Measurements from ENCODE around the gene PRRT4.

Gene PRRT4

GRCh38 chr7:128310499-128310898 is 51.0 kb downstream of the PRRT4 start:
- Histone ChIP-seq H3K9me2 (replicated peaks; ENCODE audit: insufficient read depth, low read length) (no peaks in the 10 kb centered on the region), H3F3A (ENCODE audit: insufficient read depth, low read length) (no peaks in the 10 kb centered on the region), H3K4me1 (ENCODE audit: low read length) (no peaks in the 10 kb centered on the region), H3K27me3 (replicated peaks; ENCODE audit: insufficient read depth, low read length) (no peaks in the 10 kb centered on the region), H4K20me1 (ENCODE audit: insufficient read depth, low read length) (no peaks in the 10 kb centered on the region), H2AFZ (ENCODE audit: low read length) (no peak overlapping the region), H3K36me3 (replicated peaks; ENCODE audit: insufficient read depth, low read length) (peaks cover 14% of the 10 kb centered on the region; the same call in 1 of the 2 replicates), H3K27ac (ENCODE audit: low read length) (no peak overlapping the region), H3K9me3 (replicated peaks; ENCODE audit: insufficient read depth, low read length) (no peaks in the 10 kb centered on the region), H3K79me2 (ENCODE audit: low read length) (no peaks in the 10 kb centered on the region), H3K4me2 (ENCODE audit: low read depth, low read length) (no peak overlapping the region), H3K9ac (ENCODE audit: low read length) (no peak overlapping the region), H3K4me3 (ENCODE audit: low read length) (no peak overlapping the region)
- TF ChIP-seq EZH2phosphoT487 (IDR thresholded peaks at IDR 0.05; ENCODE audit: low read length) (no peak), CTCF (IDR thresholded peaks at IDR 0.05; ENCODE audit: low read length) (no peak), EZH2 (optimal IDR thresholded peaks at IDR 0.05; ENCODE audit: low read depth, low read length) (no peak)
- DNase-seq = no peak

- Histone ChIP-seq H3K9me2 (replicated peaks; ENCODE audit: insufficient read depth, low read length) (no peaks in the 10 kb centered on the region), H3K9ac (ENCODE audit: low read length) (no peak overlapping the region), H4K20me1 (ENCODE audit: insufficient read depth, low read length) (no peaks in the 10 kb centered on the region), H3K4me2 (ENCODE audit: low read depth, low read length) (no peak overlapping the region), H3K4me1 (ENCODE audit: low read length) (no peaks in the 10 kb centered on the region), H3F3A (ENCODE audit: insufficient read depth, low read length) (no peaks in the 10 kb centered on the region), H3K27me3 (replicated peaks; ENCODE audit: insufficient read depth, low read length) (no peaks in the 10 kb centered on the region), H3K79me2 (ENCODE audit: low read length) (no peaks in the 10 kb centered on the region), H2AFZ (ENCODE audit: low read length) (no peak overlapping the region), H3K36me3 (replicated peaks; ENCODE audit: insufficient read depth, low read length) (peaks cover 11% of the 10 kb centered on the region; the same call in 1 of the 2 replicates), H3K9me3 (replicated peaks; ENCODE audit: insufficient read depth, low read length) (no peaks in the 10 kb centered on the region), H3K4me3 (ENCODE audit: low read length) (no peak overlapping the region), H3K27ac (ENCODE audit: low read length) (no peak overlapping the region)
- TF ChIP-seq CTCF (IDR thresholded peaks at IDR 0.05; ENCODE audit: low read length) (no peak), EZH2phosphoT487 (IDR thresholded peaks at IDR 0.05; ENCODE audit: low read length) (no peak), EZH2 (optimal IDR thresholded peaks at IDR 0.05; ENCODE audit: low read depth, low read length) (no peak)
- DNase-seq = no peak
These were observed 51.5 kb downstream of the PRRT4 start for GRCh38 chr7:128309976-128310375.

GRCh38 chr7:128309124-128309523 is 52.4 kb downstream of the PRRT4 start:
- Histone ChIP-seq H3K36me3 (replicated peaks; ENCODE audit: insufficient read depth, low read length) (peaks cover 5% of the 10 kb centered on the region; the same call in 1 of the 2 replicates), H3K27ac (ENCODE audit: low read length) (no peak overlapping the region), H2AFZ (ENCODE audit: low read length) (no peak overlapping the region), H3K9ac (ENCODE audit: low read length) (no peak overlapping the region), H3F3A (ENCODE audit: insufficient read depth, low read length) (no peaks in the 10 kb centered on the region), H3K9me3 (replicated peaks; ENCODE audit: insufficient read depth, low read length) (no peaks in the 10 kb centered on the region), H3K9me2 (replicated peaks; ENCODE audit: insufficient read depth, low read length) (no peaks in the 10 kb centered on the region), H3K4me2 (ENCODE audit: low read depth, low read length) (no peak overlapping the region), H3K4me1 (ENCODE audit: low read length) (no peaks in the 10 kb centered on the region), H3K79me2 (ENCODE audit: low read length) (no peaks in the 10 kb centered on the region), H4K20me1 (ENCODE audit: insufficient read depth, low read length) (no peaks in the 10 kb centered on the region), H3K4me3 (ENCODE audit: low read length) (no peak overlapping the region), H3K27me3 (replicated peaks; ENCODE audit: insufficient read depth, low read length) (no peaks in the 10 kb centered on the region)
- TF ChIP-seq EZH2phosphoT487 (IDR thresholded peaks at IDR 0.05; ENCODE audit: low read length) (no peak), EZH2 (optimal IDR thresholded peaks at IDR 0.05; ENCODE audit: low read depth, low read length) (no peak), CTCF (IDR thresholded peaks at IDR 0.05; ENCODE audit: low read length) (no peak)
- DNase-seq = no peak
